Common myeloid progenitor, CD34-positive (primary cell): Measurements from ENCODE around the gene MAP2K5.
A peak's percentile ranks its signal among the peaks of the same experiment; 100 is the strongest.

ENCODE experiments used
- CTCF ChIA-PET: fragments of 350-600 bp; sonication (Branson Sonifier 250); formaldehyde crosslinking; loops from one replicate; lab custom pipeline; 2021; ENCODE audit warnings: antibody characterized with exemption; lab: Charles Lee
- POLR2A ChIA-PET: fragments of 350-600 bp; sonication (Branson Sonifier 250); formaldehyde crosslinking; loops from one replicate; lab custom pipeline; 2021; ENCODE audit warnings: antibody characterized with exemption; lab: Charles Lee
- DNase-seq, 3 donors: peaks; one replicate each; pipeline versions ENCODE4 v3.0.0 to v3.0.0-alpha.2; 2013
- H3K27ac ChIP-seq, 2 experiments: 1 replicate in 1 of 2; 2 replicates in 1 of 2; pipeline ENCODE4 v1.7.0; 2013; ENCODE audit warnings: inconsistent platforms in 2 of 2, low read length in 2 of 2, mild to moderate bottlenecking in 2 of 2, low read depth in 1 of 2, moderate library complexity in 1 of 2; ENCODE audit not compliant: severe bottlenecking in 2 of 2, insufficient read depth in 1 of 2, poor library complexity in 1 of 2
- H3K27me3 ChIP-seq, 5 experiments: replicated peaks in 2 of 5; 1 replicate in 3 of 5; 2 replicates in 2 of 5; pipeline versions ENCODE4 v1.6.1 to v1.7.0; 2013; ENCODE audit warnings: low read length in 4 of 5, mild to moderate bottlenecking in 2 of 5, moderate library complexity in 2 of 5, inconsistent platforms in 1 of 5; ENCODE audit not compliant: insufficient read depth in 5 of 5, control insufficient read depth in 4 of 5
- H3K36me3 ChIP-seq, 4 experiments: 1 replicate in 2 of 4; 2 replicates in 2 of 4; pipeline versions ENCODE4 v1.6.1 to v1.7.0; 2013; ENCODE audit warnings: low read length in 3 of 4, control low read depth in 1 of 4, mild to moderate bottlenecking in 1 of 4; ENCODE audit not compliant: control insufficient read depth in 4 of 4, insufficient read depth in 4 of 4
- H3K4me1 ChIP-seq, 4 experiments: 1 replicate in 3 of 4; 2 replicates in 1 of 4; pipeline versions ENCODE4 v1.6.1 to v1.7.1; 2013; ENCODE audit warnings: low read length in 3 of 4, mild to moderate bottlenecking in 3 of 4, control low read depth in 1 of 4, inconsistent platforms in 1 of 4, moderate library complexity in 1 of 4; ENCODE audit not compliant: control insufficient read depth in 4 of 4, insufficient read depth in 4 of 4; ENCODE audit errors: control extremely low read depth in 1 of 4
- H3K4me3 ChIP-seq, 7 experiments: 1 replicate in 4 of 7; 2 replicates in 3 of 7; pipeline versions ENCODE4 v1.5.1 to v1.7.0; 2013; ENCODE audit warnings: mild to moderate bottlenecking in 7 of 7, low read length in 6 of 7, moderate library complexity in 6 of 7, inconsistent platforms in 2 of 7, low read depth in 2 of 7, control low read depth in 1 of 7; ENCODE audit not compliant: insufficient read depth in 4 of 7, control insufficient read depth in 1 of 7; ENCODE audit errors: extremely low read depth in 1 of 7
- H3K9me3 ChIP-seq, 5 experiments: 1 replicate in 4 of 5; 2 replicates in 1 of 5; pipeline versions ENCODE4 v1.6.1 to v1.7.1; 2013; ENCODE audit warnings: low read length in 4 of 5, mild to moderate bottlenecking in 2 of 5, inconsistent platforms in 1 of 5, low read depth in 1 of 5, moderate library complexity in 1 of 5; ENCODE audit not compliant: control insufficient read depth in 4 of 5, insufficient read depth in 2 of 5; ENCODE audit errors: control extremely low read depth in 1 of 5
- WGBS: methylation state at CpG from one replicate; pipeline ENCODE4 v1.1.5; 2013; ENCODE audit not compliant: insufficient coverage; 5-methylcytosine and 5-hydroxymethylcytosine counted together

MAP2K5 gene

DNA sequence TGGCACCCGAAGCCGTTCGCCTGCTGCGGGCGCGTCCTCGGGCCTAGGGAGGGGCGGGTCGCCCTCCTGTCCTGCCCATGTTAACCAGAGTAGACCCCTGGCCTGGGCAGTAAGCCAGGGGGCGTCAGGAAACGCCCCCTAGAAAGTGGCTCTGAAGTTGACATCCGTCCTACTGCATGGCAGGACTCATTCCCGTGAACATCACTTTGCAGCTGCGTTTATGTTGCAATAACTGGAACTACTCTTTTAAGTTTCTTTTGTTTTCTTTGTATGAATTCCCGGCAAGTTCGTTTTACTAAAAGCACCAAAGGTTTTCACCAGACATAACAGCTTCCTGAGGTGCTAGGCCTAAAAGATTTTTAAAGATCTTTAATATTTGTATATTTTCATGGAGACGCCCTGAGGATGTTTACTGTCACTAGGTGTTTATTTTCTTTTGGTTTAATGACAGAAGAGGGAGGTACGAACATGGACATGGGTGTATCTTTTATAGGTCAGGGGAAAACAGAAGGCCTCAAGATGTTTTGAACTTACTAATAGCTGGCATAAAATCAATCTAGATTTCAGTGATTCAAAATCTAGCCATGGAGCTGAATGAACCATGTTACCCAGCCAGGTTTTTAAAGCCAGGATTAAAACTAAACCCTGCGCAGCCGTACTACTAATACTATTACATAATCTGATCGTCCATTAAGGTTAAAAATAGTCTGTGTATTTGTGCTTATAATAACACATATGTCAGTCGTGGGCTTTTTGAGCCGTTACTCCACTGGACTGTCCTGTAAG lies 20.5 kb upstream of the MAP2K5 start:
- Histone ChIP-seq H3K36me3 (peaks cover 0 to 6% (median 3%) of the 10 kb centered on the region in 4 experiments), H3K4me3 (peak overlapping the region; percentile 54 to 89 (median 78)), H3K27me3 (no peaks in the 10 kb centered on the region), H3K4me1 (peaks cover 16 to 33% (median 26%) of the 10 kb centered on the region in 4 experiments), H3K27ac (peak overlapping the region; percentile 69 to 89), H3K9me3 (no peaks in the 10 kb centered on the region)
- ChIA-PET POLR2A (interaction anchor here (0.6 to 0.7 kb wide), 3 partner anchors 18 to 27 kb away, joined by 3 to 7 read pairs (median 4); partner anchors contain the start of gene MAP2K5), CTCF (interaction anchor here (0.6 to 1.6 kb wide), 2 partner anchors 21 to 311 kb away, joined by 3 read pairs; no protein-coding TSS in a partner anchor)
- peak in 1 of 3 donors; percentile 31 for DNase-seq
- WGBS = 4% methylated on average over 15 of the region's 23 CpGs

DNA sequence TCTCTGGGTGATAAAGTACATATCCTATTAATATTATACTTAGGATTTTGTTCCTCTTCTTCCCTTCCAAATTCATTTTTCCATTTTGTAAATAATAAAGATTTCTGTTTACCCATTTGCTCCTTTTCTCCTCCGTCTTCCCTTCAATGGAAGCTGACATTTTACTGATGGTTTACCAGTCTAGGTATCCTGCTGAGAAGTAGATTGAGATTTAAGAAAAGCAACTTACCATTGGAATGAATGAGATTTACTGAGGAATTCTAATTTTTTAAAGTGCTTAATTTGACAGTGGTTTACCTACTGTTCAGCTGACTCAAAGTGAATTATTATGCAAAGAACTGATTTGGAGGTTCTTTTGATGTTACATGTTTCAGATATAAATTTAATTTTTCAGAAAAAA lies 19.2 kb upstream of the MAP2K5 start:
- Histone ChIP-seq H3K27me3 (no peaks in the 10 kb centered on the region), H3K36me3 (peaks cover 0 to 16% (median 6%) of the 10 kb centered on the region in 4 experiments), H3K27ac (no peak overlapping the region), H3K4me1 (peaks cover 16 to 33% (median 26%) of the 10 kb centered on the region in 4 experiments), H3K4me3 (peak overlapping the region in 3 of 7 experiments; percentile 42 to 89 (median 78)), H3K9me3 (no peaks in the 10 kb centered on the region)
- ChIA-PET CTCF (no interaction called here), POLR2A (no interaction called here)
- WGBS = no CpG with 5 or more reads among the region's 1 CpG
- no peak for DNase-seq

GRCh38 chr15:67524235-67524634 lies 18.3 kb upstream of the MAP2K5 start:
- Histone ChIP-seq H3K36me3 (peaks cover 0 to 16% (median 8%) of the 10 kb centered on the region in 4 experiments), H3K4me3 (no peak overlapping the region), H3K27me3 (no peaks in the 10 kb centered on the region), H3K4me1 (peaks cover 16 to 33% (median 26%) of the 10 kb centered on the region in 4 experiments), H3K27ac (no peak overlapping the region), H3K9me3 (no peaks in the 10 kb centered on the region)
- CTCF ChIA-PET = interaction anchor here (1.0 kb wide), 1 partner anchor 10 kb away, joined by 6 read pairs; no protein-coding TSS in a partner anchor
- no peak for DNase-seq
- POLR2A ChIA-PET = interaction anchor here (0.6 kb wide), 1 partner anchor 514 kb away, joined by 3 read pairs; no protein-coding TSS in a partner anchor

DNA sequence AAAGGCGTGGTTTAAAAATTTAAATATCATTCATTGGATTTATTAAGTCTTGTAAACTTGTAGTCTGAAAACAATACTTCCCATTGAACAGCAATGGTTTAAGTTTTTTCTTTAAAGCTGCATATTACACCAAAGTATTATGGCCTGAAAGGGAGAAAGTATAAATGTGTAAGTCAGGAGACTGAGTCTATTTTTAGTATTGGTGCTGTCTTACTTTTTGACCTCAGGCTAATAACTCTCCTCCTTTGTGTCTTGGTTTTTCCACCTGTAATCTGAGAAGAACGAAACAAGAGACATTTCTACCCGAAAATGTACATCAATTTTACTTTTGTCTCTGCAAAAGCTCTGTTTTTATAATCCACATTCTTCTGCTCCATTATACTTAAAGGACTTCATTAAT lies 14.0 kb upstream of the MAP2K5 start:
- Histone ChIP-seq H3K27ac (no peak overlapping the region), H3K4me3 (no peak overlapping the region), H3K36me3 (peaks cover 0 to 16% (median 8%) of the 10 kb centered on the region in 4 experiments), H3K4me1 (peaks cover 0 to 8% (median 2%) of the 10 kb centered on the region in 4 experiments), H3K9me3 (no peaks in the 10 kb centered on the region), H3K27me3 (no peaks in the 10 kb centered on the region)
- ChIA-PET POLR2A (interaction anchor here (0.5 kb wide), 1 partner anchor 361 kb away, joined by 3 read pairs; no protein-coding TSS in a partner anchor), CTCF (interaction anchor here (0.5 to 1.5 kb wide), 2 partner anchors 10 to 166 kb away, joined by 3 to 5 read pairs; no protein-coding TSS in a partner anchor)
- no CpG with 5 or more reads among the region's 3 CpGs for WGBS
- no peak for DNase-seq

DNA sequence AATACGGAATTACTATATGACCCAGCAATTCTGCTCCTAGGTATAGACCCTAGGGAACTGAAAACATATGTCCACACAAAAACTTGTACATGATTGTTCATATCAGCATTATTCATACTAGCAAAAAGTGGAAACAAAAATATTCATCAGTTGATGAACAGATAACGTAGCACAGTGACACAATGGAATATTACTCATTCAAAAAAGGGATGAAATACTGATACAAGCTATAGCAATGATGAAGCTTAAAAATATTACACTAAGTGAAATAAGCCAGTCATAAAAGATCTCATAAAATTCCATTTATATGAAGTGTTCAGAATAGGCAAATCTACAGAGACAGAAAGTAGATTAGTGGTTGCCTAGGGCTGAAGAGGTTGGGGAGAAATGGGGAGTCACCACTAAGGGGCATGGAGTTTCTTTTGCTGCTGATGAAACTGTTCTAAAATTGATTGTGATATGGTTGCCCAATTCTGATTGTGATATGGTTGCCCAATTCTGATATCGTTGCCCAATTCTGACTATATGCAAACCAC lies 11.1 kb upstream of the MAP2K5 start:
- ChIA-PET CTCF (no interaction called here), POLR2A (no interaction called here)
- DNase-seq = no peak
- H3K36me3 ChIP-seq = peaks cover 0 to 16% (median 8%) of the 10 kb centered on the region in 4 experiments
- no peaks in the 10 kb centered on the region for H3K4me1 ChIP-seq
- H3K4me3 ChIP-seq = no peak overlapping the region
- H3K27ac ChIP-seq = no peak overlapping the region
- WGBS = 100% methylated on average over 2 of the region's 3 CpGs
- H3K9me3 ChIP-seq = no peaks in the 10 kb centered on the region
- H3K27me3 ChIP-seq = no peaks in the 10 kb centered on the region

DNA sequence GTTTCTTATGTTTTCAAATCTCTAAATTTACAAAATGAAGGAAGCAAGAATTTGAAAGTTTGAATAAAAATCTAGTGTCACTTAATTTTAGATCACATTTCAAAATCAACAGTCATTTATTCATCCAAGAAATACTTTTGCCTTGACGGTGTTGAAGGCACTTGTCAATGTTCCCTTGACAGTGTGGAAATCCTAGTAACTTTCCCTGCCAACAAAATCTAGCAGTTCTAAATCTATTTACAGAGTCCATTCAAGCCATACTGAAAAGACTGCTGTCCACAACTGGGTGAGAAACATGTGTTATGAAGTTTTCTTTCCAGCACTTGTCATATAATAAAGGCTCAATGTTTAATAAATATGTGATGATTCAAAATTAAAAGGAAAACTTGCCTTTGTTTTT lies 8.6 kb upstream of the MAP2K5 start:
- H3K36me3 ChIP-seq = no peaks in the 10 kb centered on the region
- no peaks in the 10 kb centered on the region for H3K27me3 ChIP-seq
- ChIA-PET CTCF (interaction anchor here (1.4 kb wide), 1 partner anchor 10 kb away, joined by 6 read pairs; no protein-coding TSS in a partner anchor), POLR2A (no interaction called here)
- H3K4me3 ChIP-seq = no peak overlapping the region
- 100% methylated on average over 1 of the region's 1 CpG for WGBS
- no peaks in the 10 kb centered on the region for H3K4me1 ChIP-seq
- H3K9me3 ChIP-seq = no peaks in the 10 kb centered on the region
- no peak overlapping the region for H3K27ac ChIP-seq
- DNase-seq = no peak
